Measurements from ENCODE around the gene PROSER1. TPM values are rescaled to one million over a fixed set of nuclear protein-coding genes. Genes with fewer than 3 reads are reported as not detected.

PROSER1 gene
- total RNA-seq: 21.2 TPM

DNA sequence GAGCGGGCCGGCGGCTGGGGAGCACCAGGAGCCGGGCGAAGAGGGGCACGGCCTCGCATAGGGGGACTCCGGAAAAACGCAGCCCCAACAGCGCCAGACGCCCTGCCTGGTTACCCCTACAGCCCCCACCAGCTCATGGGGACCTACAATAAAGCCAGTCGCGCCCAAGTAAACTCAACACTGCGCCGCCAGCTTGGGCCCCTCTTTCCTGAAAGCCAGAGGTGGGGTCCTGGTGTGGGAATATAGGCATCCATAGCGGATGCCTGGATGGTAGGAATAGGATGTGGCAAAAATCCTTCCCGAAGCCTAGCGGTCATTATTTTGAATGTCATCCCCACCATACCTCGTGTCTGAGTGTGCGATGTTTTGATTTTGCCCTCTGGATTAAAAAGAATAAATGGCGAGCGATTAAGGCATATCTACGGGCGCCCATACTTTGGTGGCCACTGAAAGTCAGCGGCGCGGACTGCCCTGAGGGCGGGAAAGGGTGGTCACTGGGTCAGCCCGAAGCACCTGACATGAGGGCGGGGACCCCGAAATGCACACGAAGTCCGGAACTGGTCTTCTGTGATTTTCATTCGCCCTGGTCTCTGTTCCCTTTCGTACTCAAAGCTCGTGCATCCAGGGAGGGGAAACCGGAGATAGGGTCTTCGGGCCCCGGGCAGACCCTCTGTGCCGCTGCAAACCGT is at the start of gene PROSER1, which contains the start of gene NHLRC3:
Gene PROSER1 (minus strand): TSS at position 210 of the 689 bp plus-strand sequence. CDS start 847 bp downstream, outside the sequence.
Gene NHLRC3 (plus strand): TSS at position 577 of the 689 bp plus-strand sequence. CDS start 184 bp downstream, outside the sequence.

DNA sequence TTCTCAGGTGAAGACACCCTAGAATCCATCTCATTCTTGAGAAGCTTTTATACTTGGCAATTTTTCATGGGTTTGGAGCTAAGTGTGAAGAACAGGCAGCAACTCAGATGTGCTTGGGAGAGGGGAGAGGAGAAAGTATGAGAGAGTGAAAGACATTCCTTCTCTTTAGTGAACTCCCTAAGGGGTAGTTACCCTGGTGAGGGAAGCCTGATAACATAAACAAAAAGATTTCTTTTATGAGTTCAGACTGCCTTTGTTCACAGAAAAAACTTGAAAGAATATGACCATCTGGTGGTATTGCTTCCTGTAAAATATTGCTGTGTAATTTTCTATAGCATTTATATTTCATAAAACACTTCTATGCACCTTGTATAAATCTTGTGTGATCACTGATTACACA is 47.2 kb downstream of the PROSER1 start, which contains the start of gene STOML3:
Gene STOML3 (minus strand): TSS at position 139 of the 400 bp plus-strand sequence. CDS start 110 bp downstream, at position 29.

Other genes with a start within 250 kb of the PROSER1 start
- 1.6 TPM for gene STOML3, start 47.3 kb downstream of the PROSER1 start, total RNA-seq
- 44.8 TPM for gene NHLRC3, start 367 bp upstream of the PROSER1 start, total RNA-seq

Measured in diencephalon (tissue), 1 donor.